ENCODE results near the gene VPS72. TPM values are rescaled to one million over a fixed set of nuclear protein-coding genes. Genes with fewer than 3 reads are reported as not detected.

The VPS72 gene
- polyA plus RNA-seq (41.6 to 69.9 TPM (median 47.5 TPM) in 3 replicates), polyA minus RNA-seq (19.4 to 22.3 TPM (median 21.5 TPM) in 3 replicates)
- 133 TPM for polyA plus RNA-seq (2011; ENCODE audit: low read depth)
- 41.1 and 47.4 TPM in 2 replicates for polyA plus RNA-seq (2011; cell fraction: cytosol; rRNA removed)
- 36.8 and 38.5 TPM in 2 replicates for polyA plus RNA-seq (2011; cell fraction: nucleus; rRNA removed)
- 32.5 and 49.8 TPM in 2 replicates for polyA plus RNA-seq (2012; ENCODE audit: low replicate concordance)
- 30.1 TPM for polyA minus RNA-seq (2011; cell fraction: cytosol; rRNA and poly(A)+ RNA removed)
- polyA minus RNA-seq (2011; cell fraction: nucleus; rRNA and poly(A)+ RNA removed) = 10.5 and 11.2 TPM in 2 replicates

GRCh38 chr1:151189637-151190445, at the start of gene VPS72:
VPS72 (minus strand) TSS chr1:151190197; CDS start chr1:151190121, 76 bp downstream.
- Histone ChIP-seq H3K79me2 (ENCODE audit: control insufficient read depth, insufficient read depth, low read length) (peaks cover 36% of the 10 kb centered on the region), H3K9ac (ENCODE audit: control insufficient read depth, extremely low read depth, insufficient read depth, low read length) (peak within 1 kb of the TSS; percentile 95), H3K9me1 (ENCODE audit: control insufficient read depth, extremely low read depth, insufficient read depth, low read length) (no peaks in the 10 kb centered on the region), H3K4me3 (ENCODE audit: control insufficient read depth in 2 of 3, extremely low read depth in 1 of 3, insufficient read depth in 2 of 3, low read depth in 1 of 3, low read length in 3 of 3) (peak within 1 kb of the TSS; percentile 60 to 95 (median 80)), H3K36me3 (ENCODE audit: control insufficient read depth in 2 of 2, extremely low read depth in 1 of 2, insufficient read depth in 2 of 2, low read length in 2 of 2) (peaks cover 5 to 9% of the 10 kb centered on the region in 2 experiments), H3K27me3 (ENCODE audit: control insufficient read depth, extremely low read depth, insufficient read depth, low read length) (no peaks in the 10 kb centered on the region), H3K4me1 (ENCODE audit: control insufficient read depth, extremely low read depth, insufficient read depth, low read length) (peaks cover 29% of the 10 kb centered on the region), H3K27ac (ENCODE audit: control insufficient read depth, insufficient read depth, low read length) (peak within 1 kb of the TSS; percentile 91), H4K20me1 (ENCODE audit: control insufficient read depth, extremely low read depth, insufficient read depth, low read length) (no peaks in the 10 kb centered on the region), H2AFZ (ENCODE audit: control insufficient read depth, low read length) (peak within 1 kb of the TSS; percentile 86), H3K9me3 (ENCODE audit: control insufficient read depth, low read depth, low read length) (no peaks in the 10 kb centered on the region), H3K4me2 (ENCODE audit: control insufficient read depth, extremely low read depth, insufficient read depth, low read depth, low read length) (peak within 1 kb of the TSS; percentile 75)
- dilution Hi-C loops (cut with MboI; ENCODE audit: extremely low pct_ligation_motif_present, low sequenced_read_pairs) = no loop called here
- TF ChIP-seq CTCF (optimal IDR thresholded peaks at IDR 0.05 in 1 of 3, IDR thresholded peaks at IDR 0.05 in 1 of 3, conservative IDR thresholded peaks at IDR 0.05 in 1 of 3; ENCODE audit: extremely low read depth in 1 of 3, insufficient read depth in 2 of 3, low read length in 3 of 3) (no peak), EZH2 (IDR thresholded peaks at IDR 0.05; ENCODE audit: low read length) (no peak)
- no peak for DNase-seq (ENCODE audit: low read depth, low spot score)
- no peak for FAIRE-seq

- Histone ChIP-seq H3K4me1 (ENCODE audit: control insufficient read depth, extremely low read depth, insufficient read depth, low read length) (peaks cover 4% of the 10 kb centered on the region), H4K20me1 (ENCODE audit: control insufficient read depth, extremely low read depth, insufficient read depth, low read length) (no peaks in the 10 kb centered on the region), H3K27ac (ENCODE audit: control insufficient read depth, insufficient read depth, low read length) (no peak overlapping the region), H2AFZ (ENCODE audit: control insufficient read depth, low read length) (no peak overlapping the region), H3K36me3 (ENCODE audit: control insufficient read depth in 2 of 2, extremely low read depth in 1 of 2, insufficient read depth in 2 of 2, low read length in 2 of 2) (peaks cover 50 to 64% of the 10 kb centered on the region in 2 experiments), H3K4me2 (ENCODE audit: control insufficient read depth, extremely low read depth, insufficient read depth, low read depth, low read length) (no peak overlapping the region), H3K4me3 (ENCODE audit: control insufficient read depth in 2 of 3, extremely low read depth in 1 of 3, insufficient read depth in 2 of 3, low read depth in 1 of 3, low read length in 3 of 3) (no peak overlapping the region), H3K9me1 (ENCODE audit: control insufficient read depth, extremely low read depth, insufficient read depth, low read length) (no peaks in the 10 kb centered on the region), H3K27me3 (ENCODE audit: control insufficient read depth, extremely low read depth, insufficient read depth, low read length) (no peaks in the 10 kb centered on the region), H3K9ac (ENCODE audit: control insufficient read depth, extremely low read depth, insufficient read depth, low read length) (no peak overlapping the region), H3K9me3 (ENCODE audit: control insufficient read depth, low read depth, low read length) (no peaks in the 10 kb centered on the region), H3K79me2 (ENCODE audit: control insufficient read depth, insufficient read depth, low read length) (peaks cover 3% of the 10 kb centered on the region)
- no peak for DNase-seq (ENCODE audit: low read depth, low spot score)
- dilution Hi-C loops (cut with MboI; ENCODE audit: extremely low pct_ligation_motif_present, low sequenced_read_pairs) = no loop called here
- FAIRE-seq = peak; percentile 43
- no peak for TF ChIP-seq EZH2 (IDR thresholded peaks at IDR 0.05; ENCODE audit: low read length)
- no peak for TF ChIP-seq CTCF (optimal IDR thresholded peaks at IDR 0.05 in 1 of 3, IDR thresholded peaks at IDR 0.05 in 1 of 3, conservative IDR thresholded peaks at IDR 0.05 in 1 of 3; ENCODE audit: extremely low read depth in 1 of 3, insufficient read depth in 2 of 3, low read length in 3 of 3)
These were observed 48.4 kb upstream of the VPS72 start for GRCh38 chr1:151238467-151238739.

Measured in keratinocyte (primary cell).